ENCODE measurements around the gene ARID2. TPM values are rescaled to one million over a fixed set of nuclear protein-coding genes. Genes with fewer than 3 reads are reported as not detected.

Gene ARID2
- polyA plus RNA-seq, 1 donor (not counting 4 experiments of a cell fraction or from before 2014, with no cell fraction given), result 15.1 TPM

GRCh38 chr12:45828402-45828801 is 98.9 kb downstream of the ARID2 start:
- Histone ChIP-seq H3K9me3 (ENCODE audit: control insufficient read depth, low read depth, low read length) (no peaks in the 10 kb centered on the region), H3K4me3 (ENCODE audit: control insufficient read depth in 2 of 3, extremely low read depth in 1 of 3, insufficient read depth in 2 of 3, low read depth in 1 of 3, low read length in 3 of 3) (no peak overlapping the region), H3K36me3 (ENCODE audit: control insufficient read depth in 2 of 2, extremely low read depth in 1 of 2, insufficient read depth in 2 of 2, low read length in 2 of 2) (peaks cover 2 to 4% of the 10 kb centered on the region in 2 experiments), H3K9me1 (ENCODE audit: control insufficient read depth, extremely low read depth, insufficient read depth, low read length) (no peaks in the 10 kb centered on the region), H3K27me3 (ENCODE audit: control insufficient read depth, extremely low read depth, insufficient read depth, low read length) (no peaks in the 10 kb centered on the region), H3K4me1 (ENCODE audit: control insufficient read depth, extremely low read depth, insufficient read depth, low read length) (no peaks in the 10 kb centered on the region), H3K9ac (ENCODE audit: control insufficient read depth, extremely low read depth, insufficient read depth, low read length) (no peak overlapping the region), H4K20me1 (ENCODE audit: control insufficient read depth, extremely low read depth, insufficient read depth, low read length) (no peaks in the 10 kb centered on the region), H3K4me2 (ENCODE audit: control insufficient read depth, extremely low read depth, insufficient read depth, low read depth, low read length) (no peak overlapping the region), H2AFZ (ENCODE audit: control insufficient read depth, low read length) (no peak overlapping the region), H3K79me2 (ENCODE audit: control insufficient read depth, insufficient read depth, low read length) (no peaks in the 10 kb centered on the region), H3K27ac (ENCODE audit: control insufficient read depth, insufficient read depth, low read length) (no peak overlapping the region)
- TF ChIP-seq, protein P1, sequence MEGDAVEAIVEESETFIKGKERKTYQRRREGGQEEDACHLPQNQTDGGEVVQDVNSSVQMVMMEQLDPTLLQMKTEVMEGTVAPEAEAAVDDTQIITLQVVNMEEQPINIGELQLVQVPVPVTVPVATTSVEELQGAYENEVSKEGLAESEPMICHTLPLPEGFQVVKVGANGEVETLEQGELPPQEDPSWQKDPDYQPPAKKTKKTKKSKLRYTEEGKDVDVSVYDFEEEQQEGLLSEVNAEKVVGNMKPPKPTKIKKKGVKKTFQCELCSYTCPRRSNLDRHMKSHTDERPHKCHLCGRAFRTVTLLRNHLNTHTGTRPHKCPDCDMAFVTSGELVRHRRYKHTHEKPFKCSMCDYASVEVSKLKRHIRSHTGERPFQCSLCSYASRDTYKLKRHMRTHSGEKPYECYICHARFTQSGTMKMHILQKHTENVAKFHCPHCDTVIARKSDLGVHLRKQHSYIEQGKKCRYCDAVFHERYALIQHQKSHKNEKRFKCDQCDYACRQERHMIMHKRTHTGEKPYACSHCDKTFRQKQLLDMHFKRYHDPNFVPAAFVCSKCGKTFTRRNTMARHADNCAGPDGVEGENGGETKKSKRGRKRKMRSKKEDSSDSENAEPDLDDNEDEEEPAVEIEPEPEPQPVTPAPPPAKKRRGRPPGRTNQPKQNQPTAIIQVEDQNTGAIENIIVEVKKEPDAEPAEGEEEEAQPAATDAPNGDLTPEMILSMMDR (optimal IDR thresholded peaks at IDR 0.05 in 1 of 3, IDR thresholded peaks at IDR 0.05 in 1 of 3, conservative IDR thresholded peaks at IDR 0.05 in 1 of 3; ENCODE audit: extremely low read depth in 1 of 3, insufficient read depth in 2 of 3, low read length in 3 of 3), result no peak
- no peak for TF ChIP-seq EZH2 (IDR thresholded peaks at IDR 0.05; ENCODE audit: low read length)
- dilution Hi-C loops (cut with MboI; ENCODE audit: extremely low pct_ligation_motif_present, low sequenced_read_pairs), result no loop called here
- no peak for FAIRE-seq
- DNase-seq (ENCODE audit: low read depth, low spot score), result no peak

- TF ChIP-seq, protein P1 (optimal IDR thresholded peaks at IDR 0.05 in 1 of 3, IDR thresholded peaks at IDR 0.05 in 1 of 3, conservative IDR thresholded peaks at IDR 0.05 in 1 of 3; ENCODE audit: extremely low read depth in 1 of 3, insufficient read depth in 2 of 3, low read length in 3 of 3), result no peak
- TF ChIP-seq EZH2 (IDR thresholded peaks at IDR 0.05; ENCODE audit: low read length), result no peak
- Histone ChIP-seq H3K4me3 (ENCODE audit: control insufficient read depth in 2 of 3, extremely low read depth in 1 of 3, insufficient read depth in 2 of 3, low read depth in 1 of 3, low read length in 3 of 3) (no peak overlapping the region), H3K27me3 (ENCODE audit: control insufficient read depth, extremely low read depth, insufficient read depth, low read length) (no peaks in the 10 kb centered on the region), H3K79me2 (ENCODE audit: control insufficient read depth, insufficient read depth, low read length) (no peaks in the 10 kb centered on the region), H4K20me1 (ENCODE audit: control insufficient read depth, extremely low read depth, insufficient read depth, low read length) (no peaks in the 10 kb centered on the region), H3K4me2 (ENCODE audit: control insufficient read depth, extremely low read depth, insufficient read depth, low read depth, low read length) (no peak overlapping the region), H3K9me3 (ENCODE audit: control insufficient read depth, low read depth, low read length) (no peaks in the 10 kb centered on the region), H3K9ac (ENCODE audit: control insufficient read depth, extremely low read depth, insufficient read depth, low read length) (no peak overlapping the region), H3K36me3 (ENCODE audit: control insufficient read depth in 2 of 2, extremely low read depth in 1 of 2, insufficient read depth in 2 of 2, low read length in 2 of 2) (no peaks in the 10 kb centered on the region), H3K27ac (ENCODE audit: control insufficient read depth, insufficient read depth, low read length) (no peak overlapping the region), H3K4me1 (ENCODE audit: control insufficient read depth, extremely low read depth, insufficient read depth, low read length) (no peaks in the 10 kb centered on the region), H3K9me1 (ENCODE audit: control insufficient read depth, extremely low read depth, insufficient read depth, low read length) (no peaks in the 10 kb centered on the region), H2AFZ (ENCODE audit: control insufficient read depth, low read length) (no peak overlapping the region)
- no peak for DNase-seq (ENCODE audit: low read depth, low spot score)
- dilution Hi-C loops (cut with MboI; ENCODE audit: extremely low pct_ligation_motif_present, low sequenced_read_pairs), result no loop called here
- FAIRE-seq, result no peak
Measured at GRCh38 chr12:45831590-45831989, 102.1 kb downstream of the ARID2 start.

Data from keratinocyte (primary cell).